ENCODE results near the gene CALD1.

GRCh38 chr7:134730411-134730829, 49.0 kb upstream of the CALD1 start:
- TF ChIP-seq CTCF (conservative IDR thresholded peaks at IDR 0.05; ENCODE audit: low read depth in 2 of 2) (no peak), EZH2 (IDR thresholded peaks at IDR 0.05; ENCODE audit: low read depth, unreplicated experiment) (no peak), STAT1 (IDR thresholded peaks at IDR 0.05; ENCODE audit: unreplicated experiment) (no peak), ZNF331 (CRISPR knock-in tag; IDR thresholded peaks at IDR 0.05; ENCODE audit: low read depth) (no peak)

Data from GM23338 (cell line).